Activated CD8-positive, alpha-beta memory T cell treated with anti-CD3 and anti-CD28 coated beads, Interleukin-2, amount 50 U/mL, for 1 hour (primary cell): ENCODE data around the gene AGAP1.

Experiments
- DNase-seq: peaks from one replicate; pipeline ENCODE4 v3.0.0-alpha.2; 2020; ENCODE audit errors: extremely low read depth

The AGAP1 gene

DNA sequence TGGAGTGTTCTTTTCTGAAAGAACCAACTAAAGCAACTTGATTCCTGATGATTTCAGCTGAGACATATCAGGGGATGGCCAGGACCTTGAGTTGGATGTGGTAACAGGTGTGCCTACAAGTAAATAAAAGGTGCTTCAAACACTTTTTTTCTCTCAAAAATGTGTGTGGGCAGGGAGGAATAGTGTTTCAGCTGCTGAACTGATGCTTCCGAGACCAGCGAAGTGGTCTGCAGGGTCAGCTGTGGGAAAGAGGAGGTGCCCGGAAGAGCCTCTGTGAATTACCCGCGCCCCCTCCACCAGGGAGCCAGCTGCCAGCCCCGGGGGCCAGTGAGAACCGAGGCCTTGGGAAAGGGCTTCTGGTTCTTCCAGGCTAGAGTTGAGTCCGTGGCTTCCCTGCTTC lies 425.0 kb downstream of the AGAP1 start:
- no peak for DNase-seq

DNA sequence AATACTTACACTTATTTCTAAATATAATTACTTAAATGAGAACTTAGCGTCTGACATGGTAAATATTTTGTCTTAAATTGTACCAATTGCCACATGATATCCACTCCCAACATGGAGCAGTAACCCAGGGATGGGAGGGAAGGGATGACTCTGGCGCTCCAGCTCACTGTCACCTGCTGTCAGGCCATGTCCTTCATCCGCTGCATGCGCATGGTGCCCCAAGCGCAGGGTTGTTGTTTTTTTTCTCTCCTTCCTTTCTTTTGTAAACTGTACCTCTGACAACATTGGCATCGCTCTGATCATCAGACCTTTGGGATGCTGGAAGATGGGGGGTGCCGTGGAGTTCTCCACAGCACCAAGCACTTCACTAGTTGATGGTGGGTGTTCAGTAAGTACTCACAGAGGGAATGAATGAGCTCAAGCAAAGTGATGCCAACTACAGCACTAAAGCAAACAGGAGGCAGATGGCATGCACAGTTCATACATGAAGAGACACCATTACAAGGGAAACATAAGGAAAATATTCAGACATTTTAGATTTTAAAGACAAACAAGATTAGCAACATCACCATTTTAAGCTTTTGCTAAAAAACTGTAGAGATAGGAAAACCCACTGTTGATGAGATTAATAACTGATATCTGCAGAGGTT lies 426.5 kb downstream of the AGAP1 start:
- DNase-seq, result no peak

DNA sequence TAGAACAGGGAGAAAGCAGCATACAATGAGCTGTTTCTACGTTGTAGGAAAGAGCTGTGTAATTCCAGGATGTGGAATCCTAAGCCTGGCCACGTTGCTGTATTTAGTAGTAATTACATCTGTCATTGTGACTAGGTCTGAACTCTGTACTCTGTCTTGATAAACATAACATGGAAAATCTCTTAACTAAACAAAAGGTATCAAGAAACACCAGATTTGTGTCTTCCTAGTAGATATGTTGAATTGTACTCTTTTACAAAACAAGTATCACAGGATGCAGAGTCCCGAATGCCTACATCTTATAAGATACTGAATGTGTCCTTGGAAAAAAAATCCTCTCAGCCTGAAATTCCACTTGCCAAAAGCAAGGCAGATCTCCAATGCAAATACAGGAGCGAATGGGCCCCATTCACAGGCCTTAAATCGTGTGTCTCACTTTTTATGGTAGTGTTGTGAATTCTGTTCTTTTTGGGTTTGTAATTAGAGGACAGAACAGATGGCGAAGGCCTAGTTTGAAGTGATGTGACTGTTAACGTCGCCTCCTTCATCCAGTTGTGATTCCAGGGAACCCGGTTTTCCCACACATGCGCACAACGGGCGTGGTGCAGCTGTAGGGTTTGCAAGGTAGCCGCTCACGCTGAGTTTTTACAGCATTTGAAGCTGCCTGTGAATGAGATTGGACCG lies 427.8 kb downstream of the AGAP1 start:
- DNase-seq, result no peak

DNA sequence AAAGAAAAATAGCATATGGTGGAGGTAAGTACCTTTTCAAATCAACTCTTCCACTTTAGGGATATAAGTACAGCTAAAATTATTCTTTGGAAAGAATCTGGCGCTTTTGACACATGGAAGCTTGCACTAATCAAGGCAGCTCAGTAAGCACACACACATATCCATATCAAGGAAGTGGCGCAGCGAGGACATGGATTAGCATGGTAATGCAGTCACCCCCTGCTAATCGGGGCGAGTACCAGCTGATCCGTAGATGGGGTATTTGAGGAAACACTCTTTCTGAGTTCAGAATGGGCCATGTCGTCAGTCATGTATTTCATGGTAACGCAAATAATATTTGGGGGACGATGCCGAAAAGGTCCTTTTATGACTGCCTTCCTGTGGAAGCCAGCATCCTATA lies 429.0 kb downstream of the AGAP1 start:
- DNase-seq, result no peak

DNA sequence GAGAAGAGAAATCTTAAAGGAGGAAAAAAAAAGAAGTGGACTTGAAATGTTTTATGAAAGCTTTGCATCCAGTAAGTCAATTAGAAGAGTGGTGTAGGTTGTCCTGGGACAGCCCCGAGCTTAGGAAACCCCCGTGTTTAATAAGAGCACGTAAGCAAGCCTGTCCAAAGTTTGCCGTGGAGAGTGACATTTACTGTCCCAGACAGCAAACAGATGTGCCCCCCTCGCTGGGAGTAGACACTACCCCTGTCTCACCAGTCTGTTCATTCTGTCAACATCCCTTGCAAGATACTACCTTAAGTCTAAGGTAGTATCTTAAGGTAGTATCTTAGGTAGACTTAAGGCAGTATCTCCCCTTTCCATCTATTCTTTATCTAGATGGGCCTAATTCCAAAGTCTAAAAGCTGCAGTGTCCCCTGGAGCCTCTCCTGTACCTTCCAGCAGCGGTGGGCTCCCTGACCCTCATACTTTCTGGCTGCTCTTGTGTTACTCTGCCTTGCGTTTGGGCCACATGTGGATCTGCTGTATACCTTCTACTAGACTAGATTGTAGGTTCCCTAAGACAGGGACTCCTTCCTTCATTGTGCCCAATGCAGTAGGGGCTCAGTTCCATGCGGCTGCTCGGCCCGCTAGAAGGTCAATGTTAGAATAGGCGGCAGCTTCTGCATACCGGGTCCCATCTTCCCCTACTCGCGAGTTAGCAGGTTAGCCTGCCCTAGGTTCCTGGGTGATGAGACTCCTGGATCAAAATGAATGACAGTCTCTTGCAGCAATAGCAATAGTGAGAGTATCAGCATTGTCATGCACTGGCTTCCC lies 430.2 kb downstream of the AGAP1 start:
- DNase-seq, result no peak

DNA sequence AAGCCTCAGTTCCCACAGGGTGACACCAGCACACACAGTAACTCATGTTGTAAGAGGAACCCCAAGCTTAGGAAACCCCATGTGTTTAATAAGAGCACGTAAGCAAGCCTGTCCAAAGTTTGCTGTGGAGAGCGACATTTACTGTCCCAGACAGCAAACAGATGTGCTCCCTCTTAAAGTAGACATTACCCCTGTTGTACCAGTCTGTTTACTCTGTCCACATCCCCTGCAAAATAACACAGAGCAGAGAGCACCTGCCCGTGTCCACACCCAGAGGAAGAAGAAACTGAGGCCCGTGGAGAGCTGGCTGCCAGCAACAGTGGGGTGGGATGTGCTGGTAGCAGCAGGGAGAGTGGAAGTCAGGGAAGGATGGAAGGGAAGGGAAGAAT lies 430.8 kb downstream of the AGAP1 start:
- DNase-seq, result no peak

DNA sequence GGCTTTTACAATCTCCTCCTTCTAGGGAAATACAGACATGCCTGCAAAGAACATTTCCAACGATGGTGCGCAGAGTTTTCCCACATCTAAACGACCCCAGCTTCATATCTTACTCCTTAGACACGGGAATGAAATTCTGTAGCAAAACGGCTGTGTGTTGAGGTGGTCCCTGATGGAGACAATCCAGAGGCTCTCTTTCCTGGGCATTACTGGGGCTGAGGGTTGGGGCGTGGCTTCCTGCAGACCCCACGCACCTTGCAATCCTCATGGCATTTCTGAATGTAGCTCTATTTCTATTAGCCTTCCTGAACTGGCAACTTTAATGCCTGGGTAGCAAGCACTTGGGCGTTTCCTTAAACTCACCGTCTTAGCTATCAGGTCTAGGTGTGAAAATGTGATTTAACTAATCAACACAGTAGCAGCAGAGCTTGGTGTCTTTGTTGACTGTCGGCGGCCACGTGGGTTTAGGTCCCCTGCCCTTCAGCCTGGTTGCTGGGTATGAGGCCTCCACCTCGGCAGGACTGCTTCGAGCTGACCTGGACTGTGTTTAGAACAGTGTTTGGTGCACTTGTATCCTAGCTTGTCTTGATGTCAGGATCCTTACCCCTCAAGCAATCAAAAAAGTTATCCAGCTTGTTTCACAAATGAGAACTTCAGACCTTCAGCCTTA lies 431.5 kb downstream of the AGAP1 start:
- no peak for DNase-seq

DNA sequence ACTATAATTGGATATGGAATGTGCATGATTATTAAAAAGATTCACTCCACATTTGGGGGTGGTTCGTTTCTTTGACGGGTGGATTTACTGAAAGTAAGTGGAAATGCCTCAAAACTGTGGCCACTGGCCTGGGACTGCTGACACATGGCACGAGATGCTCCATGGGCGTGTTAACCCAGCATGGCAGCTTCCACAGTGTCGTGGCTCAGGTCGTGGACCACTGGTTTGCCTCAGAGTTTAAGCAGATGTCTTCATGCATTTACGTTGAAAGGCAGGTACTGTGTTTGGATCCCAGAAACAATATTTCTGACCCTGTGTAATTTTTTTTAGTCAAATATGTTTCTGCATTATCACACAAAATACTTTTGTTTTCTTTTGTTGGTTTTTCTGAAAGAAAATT lies 432.4 kb downstream of the AGAP1 start:
- DNase-seq, result no peak

DNA sequence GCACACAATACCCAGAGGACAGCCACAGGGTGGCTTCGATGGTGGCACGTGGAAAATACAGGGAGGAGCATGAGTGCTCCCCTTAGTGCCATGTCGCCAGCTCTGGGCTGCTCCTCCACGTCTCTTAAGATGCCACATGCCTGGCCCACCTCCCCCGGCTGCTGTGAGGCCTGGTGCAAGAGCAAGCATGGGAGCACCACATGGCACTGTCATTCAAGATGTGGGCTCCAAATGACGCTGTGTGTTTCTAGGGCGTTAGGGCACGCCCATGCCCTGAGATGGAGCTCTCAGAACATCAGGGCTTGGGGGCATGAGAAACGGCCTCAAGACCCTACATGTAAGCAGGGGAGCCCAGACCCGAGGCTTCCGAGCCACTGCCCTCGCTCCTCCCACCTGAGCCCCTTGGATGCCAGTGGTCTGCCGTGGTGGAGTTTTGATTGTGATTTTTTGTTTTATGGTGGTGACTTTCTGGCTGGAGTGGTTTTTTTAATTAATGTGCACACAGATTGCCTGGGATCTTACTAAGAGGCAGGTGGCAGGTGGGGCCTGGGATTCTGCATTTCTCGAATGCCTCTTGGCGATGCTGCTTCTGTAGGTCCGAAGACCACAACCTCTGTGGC lies 435.0 kb downstream of the AGAP1 start:
- no peak for DNase-seq

DNA sequence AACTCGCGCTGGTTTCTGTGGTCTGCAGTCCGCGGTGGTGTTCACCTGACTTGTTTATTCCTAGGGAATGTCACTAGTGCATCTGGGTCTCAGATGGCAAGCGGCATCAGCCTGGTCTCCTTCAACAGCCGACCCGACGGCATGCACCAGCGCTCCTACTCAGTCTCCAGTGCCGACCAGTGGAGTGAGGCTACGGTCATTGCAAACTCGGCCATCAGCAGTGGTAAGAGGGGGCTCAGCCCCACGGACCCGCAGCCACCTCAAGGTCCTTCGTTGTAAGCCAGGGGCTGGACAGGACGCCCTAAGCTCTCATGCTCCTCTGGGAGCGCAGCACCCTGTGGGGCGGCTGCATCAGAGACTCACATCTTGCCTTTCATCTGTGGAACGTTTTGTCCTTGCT lies 436.9 kb downstream of the AGAP1 start:
- DNase-seq, result no peak

DNA sequence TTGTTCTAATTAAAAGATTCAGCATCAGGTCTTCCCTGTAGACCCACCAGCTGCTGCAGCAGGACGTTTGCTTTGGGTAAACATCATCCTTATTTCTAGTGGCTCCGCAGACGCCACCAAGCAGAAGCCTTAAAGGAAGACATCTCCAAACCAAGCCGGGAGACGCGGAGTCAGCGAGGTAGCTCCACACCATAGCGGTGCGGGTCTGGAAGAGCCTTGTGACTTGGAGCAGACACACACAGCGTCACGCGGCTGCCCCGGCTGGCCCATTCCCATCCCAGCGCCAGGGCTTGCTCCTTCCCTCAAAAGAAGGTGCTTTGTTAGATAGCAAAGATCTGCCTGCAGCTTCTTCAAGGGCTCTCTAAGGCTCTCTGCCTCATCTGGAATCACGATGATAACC lies 437.8 kb downstream of the AGAP1 start:
- DNase-seq, result no peak

DNA sequence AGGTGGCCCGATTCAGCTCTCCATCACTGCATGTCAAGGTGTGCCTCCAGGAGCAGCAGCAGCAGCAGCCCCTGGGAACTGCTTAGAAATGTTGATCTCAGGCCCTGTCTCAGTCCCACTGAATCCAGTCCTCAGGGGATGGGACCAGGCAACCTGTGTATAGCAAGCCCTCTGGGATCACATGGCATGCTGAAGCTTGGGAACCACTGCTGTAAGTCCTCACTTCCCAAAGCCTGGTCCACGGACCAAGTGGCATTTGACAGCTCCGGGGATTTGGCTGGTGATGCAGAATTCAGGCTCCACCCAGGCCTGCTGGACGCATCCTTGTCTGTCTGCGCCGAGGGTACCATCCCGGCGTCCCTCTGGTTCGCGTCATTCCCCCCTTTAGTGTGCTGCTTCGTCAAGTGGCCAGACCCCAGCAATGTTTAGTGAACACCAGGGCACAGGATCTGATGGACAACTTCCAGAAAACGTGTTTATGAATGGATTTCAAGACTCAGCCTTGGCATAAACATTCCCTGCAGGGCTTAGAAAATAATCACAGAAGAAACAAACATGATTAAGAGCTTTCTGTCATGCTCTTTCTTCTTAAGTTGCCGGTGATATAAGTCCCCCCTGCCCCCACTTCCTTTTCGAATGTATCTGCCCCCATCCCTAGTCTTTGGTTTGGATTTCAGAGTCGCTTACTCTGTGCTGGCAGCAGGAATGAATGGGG lies 440.4 kb downstream of the AGAP1 start:
- no peak for DNase-seq

DNA sequence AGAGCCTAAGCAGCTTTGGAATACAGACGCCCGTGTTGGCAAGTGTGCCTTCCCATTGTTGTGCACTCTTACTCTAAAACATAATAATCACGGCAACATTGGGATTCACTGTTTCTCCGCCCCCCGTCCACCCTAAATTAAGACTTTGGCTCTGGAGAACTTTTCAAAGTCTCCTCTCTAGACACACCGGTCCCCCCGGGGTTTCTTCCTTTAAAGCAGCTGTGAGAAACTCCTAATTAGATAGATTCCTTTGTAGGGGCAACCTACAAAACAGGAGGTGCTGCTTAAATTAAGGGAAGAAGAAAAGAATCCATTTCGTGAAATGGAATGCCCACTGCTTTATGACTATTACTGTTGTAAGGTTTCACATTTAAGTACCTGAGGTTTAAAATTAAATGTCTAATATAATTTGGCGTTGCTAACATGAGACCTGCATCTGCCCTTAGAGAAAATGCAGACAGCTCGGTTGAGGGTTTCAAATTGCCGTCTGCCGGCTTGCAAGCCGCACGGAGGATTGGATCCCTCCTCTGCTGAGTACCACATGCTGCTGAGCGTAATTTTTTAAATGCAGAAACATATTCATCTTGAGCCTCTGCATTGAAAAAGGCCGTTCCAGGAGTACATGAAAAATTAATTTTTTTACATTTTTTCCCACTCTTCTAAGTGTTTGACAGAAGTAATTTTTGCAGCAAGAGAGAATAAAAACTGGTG lies 441.1 kb downstream of the AGAP1 start:
- no peak for DNase-seq

DNA sequence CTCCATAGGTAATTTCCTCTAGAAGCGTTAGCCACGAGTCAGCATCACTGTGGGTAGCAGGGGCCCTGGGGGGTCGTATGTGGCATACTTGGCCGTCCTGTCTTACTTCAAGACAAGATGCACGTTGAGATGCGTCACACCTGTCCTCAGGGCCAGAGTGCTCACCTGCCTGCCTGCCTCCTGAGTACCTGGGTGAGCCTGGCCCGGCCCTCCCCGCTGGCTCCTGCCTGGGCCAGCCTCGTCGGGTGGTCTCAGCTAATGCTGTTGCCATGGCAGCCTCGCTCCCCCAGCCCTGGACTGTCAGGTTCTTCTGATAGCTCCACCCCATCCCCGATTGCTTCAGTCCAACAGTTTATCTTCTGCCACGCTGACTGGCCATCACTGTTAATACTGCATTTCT lies 441.9 kb downstream of the AGAP1 start:
- DNase-seq, result no peak

DNA sequence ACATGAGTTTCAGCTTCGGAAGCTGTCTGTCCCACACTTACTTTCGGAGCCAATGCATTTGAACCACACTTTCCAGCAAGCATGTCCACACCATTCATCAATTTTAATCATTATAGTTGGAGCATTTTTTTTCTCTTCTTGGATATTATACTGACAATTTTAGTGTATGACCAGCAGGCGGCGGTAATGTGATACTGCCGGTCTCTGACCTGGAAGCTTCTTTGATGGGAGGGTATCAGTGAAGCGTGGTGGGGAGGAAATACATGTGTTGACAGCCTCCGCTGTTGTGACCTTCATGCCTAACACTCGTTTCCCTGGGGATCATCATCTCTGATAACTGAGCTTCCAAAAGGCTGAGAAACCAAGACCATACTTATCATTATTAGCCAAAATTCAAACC lies 442.6 kb downstream of the AGAP1 start:
- DNase-seq, result no peak

DNA sequence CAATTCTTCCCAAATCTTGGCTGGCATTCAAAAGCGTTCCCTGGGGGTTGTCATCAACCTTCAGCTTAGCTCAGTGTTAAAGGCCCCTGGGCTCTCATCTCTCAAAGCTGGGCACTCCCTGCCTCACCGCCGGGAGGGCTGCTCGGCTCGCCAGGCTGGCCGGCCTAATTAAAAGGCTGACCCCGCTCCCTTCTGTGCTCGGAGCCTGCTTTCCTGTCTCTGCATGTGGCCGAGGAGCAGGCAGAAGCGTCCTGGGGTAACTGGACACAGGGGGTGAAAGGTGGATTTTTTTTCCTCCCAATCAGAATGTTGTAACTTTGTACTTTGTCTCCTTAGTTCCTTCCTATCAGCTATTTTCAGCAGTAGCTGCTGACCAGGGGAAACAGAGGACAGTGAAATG lies 443.2 kb downstream of the AGAP1 start:
- no peak for DNase-seq

DNA sequence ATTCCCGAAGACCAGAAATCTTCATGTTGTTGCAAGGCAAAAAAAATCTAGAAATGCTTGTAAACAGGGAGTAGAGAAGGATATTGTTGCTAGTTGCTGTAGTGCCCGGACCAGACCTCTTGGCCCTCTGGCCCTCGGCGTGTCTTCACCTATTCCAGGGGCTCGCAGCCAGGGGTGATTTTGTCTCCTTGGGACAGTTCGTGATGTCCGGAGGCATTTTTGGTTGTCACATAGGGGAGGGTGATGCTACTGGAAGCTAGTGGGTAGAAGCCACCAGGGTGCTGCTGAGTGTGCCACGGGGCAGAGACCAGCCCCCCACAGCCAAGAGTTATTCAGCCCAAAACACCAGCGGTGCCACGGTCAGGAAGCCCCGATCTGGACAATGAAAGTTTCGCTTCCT lies 443.7 kb downstream of the AGAP1 start:
- no peak for DNase-seq

DNA sequence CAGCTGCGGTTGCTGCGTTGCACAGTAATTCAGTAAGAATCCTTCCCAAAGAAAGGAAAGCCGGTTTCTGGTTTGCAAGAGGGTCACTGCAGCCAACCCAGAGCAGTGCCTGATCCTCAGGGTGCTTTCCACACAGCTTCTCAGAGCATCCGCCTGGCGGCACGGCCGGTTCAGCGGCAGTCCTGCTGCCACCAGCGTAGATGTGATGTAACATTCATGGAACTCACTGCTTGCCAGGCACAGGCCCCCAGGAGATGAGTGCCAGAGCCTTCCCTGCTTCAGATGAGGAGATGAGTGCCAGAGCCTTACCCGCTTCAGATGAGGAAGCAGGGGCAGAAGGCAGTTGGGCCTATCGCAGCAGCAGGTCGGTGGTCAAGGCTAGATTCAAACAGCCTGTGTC lies 444.1 kb downstream of the AGAP1 start:
- DNase-seq, result no peak

DNA sequence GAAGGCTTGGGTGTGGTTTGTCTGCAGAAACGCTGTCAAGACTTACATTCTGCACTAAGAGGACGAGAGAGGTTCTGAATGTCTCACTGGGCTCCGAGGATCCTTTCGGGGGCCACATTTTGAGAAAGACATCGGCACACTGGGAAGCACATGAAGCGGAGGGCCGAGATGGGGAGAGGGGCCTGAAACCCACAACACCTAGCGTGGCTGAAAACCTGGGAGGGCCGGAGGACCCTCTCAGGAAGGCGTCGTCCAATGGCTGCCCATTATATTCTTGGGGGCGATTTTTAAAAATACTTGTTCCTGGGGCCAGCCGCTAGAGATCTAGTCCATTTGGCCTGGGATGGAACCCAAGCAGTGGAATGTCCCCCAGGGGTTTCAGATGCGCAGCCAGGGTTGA lies 444.8 kb downstream of the AGAP1 start:
- no peak for DNase-seq

DNA sequence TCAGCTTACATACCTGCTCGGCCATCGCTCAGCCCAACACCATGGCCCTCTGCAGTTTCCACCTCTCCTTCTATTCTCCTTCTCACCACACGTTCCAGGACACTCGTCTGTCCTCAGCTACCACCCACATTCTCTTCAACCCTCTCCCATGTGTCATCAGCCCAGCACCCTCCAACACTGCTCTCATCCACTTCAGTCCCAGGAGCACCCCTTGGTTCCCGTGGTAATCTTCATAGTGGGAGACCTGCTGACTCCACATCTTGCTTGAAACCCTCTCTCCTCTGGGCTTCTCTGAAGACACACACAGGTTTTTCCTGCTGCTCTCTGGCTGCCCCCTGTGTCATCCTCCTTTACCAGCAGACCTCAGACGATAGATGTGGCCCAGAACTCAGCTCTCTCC lies 445.6 kb downstream of the AGAP1 start:
- DNase-seq, result no peak

DNA sequence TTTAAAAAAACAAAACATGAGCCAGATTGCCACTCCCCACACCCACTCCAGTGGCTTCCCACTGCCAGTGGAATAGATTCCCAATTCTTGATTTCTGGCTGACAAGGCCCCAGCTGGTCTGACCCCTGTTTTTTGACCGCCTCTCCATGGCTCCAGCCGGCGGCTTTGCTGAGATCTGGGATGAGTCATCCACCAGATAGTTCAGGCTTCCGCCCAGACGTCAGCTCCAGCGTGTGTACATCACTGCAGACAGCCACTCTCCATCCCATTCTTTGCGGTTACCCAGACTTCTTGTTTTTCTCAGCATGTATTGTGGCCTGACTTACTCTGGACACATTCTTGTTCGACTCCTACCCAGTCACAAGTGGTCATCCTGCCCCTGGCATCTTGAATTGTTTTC lies 446.5 kb downstream of the AGAP1 start:
- no peak for DNase-seq
